Measurements from ENCODE around the gene COA5. TPM values are rescaled to one million over a fixed set of nuclear protein-coding genes. Genes with fewer than 3 reads are reported as not detected.

COA5 gene
- total and polyA plus RNA-seq, 10 donors, result 24.4 to 69.7 (median 40.1) TPM

- intact Hi-C loops (cut with DNase I; ENCODE audit: low total_unique reads), result no loop called here
- no peaks in the 10 kb centered on the region for H3K27me3 ChIP-seq (replicated peaks in 1 of 7)
- no peak overlapping the region for H3K27ac ChIP-seq
- H3K4me1 ChIP-seq, result peaks cover 0 to 7% (median 0%) of the 10 kb centered on the region in 6 donors
- H3K36me3 ChIP-seq, result peaks cover 0 to 100% (median 85%) of the 10 kb centered on the region in 6 donors
- no peaks in the 10 kb centered on the region for H3K9me3 ChIP-seq
- 94 to 97% (median 96%) methylated on average over 19 of the region's 19 CpGs for WGBS, 5 donors
- TF ChIP-seq POLR2AphosphoS5 (IDR thresholded peaks at IDR 0.05), result no peak
- TF ChIP-seq CTCF (IDR thresholded peaks at IDR 0.05 in 8 of 11, conservative IDR thresholded peaks at IDR 0.05 in 3 of 11), result no peak
- TF ChIP-seq POLR2A (IDR thresholded peaks at IDR 0.05), result no peak
- no peak overlapping the region for H3K4me3 ChIP-seq
- no peak for DNase-seq
Measured at GRCh38 chr2:98565941-98566340, 42.4 kb downstream of the COA5 start.

GRCh38 chr2:98565286-98565860 lies 42.9 kb downstream of the COA5 start:
- H3K4me1 ChIP-seq, result peaks cover 0 to 7% (median 0%) of the 10 kb centered on the region in 6 donors
- no peak overlapping the region for H3K27ac ChIP-seq
- H3K4me3 ChIP-seq, result no peak overlapping the region
- peaks cover 0 to 100% (median 83%) of the 10 kb centered on the region in 6 donors for H3K36me3 ChIP-seq
- TF ChIP-seq CTCF (IDR thresholded peaks at IDR 0.05 in 8 of 11, conservative IDR thresholded peaks at IDR 0.05 in 3 of 11) (no peak), POLR2A (IDR thresholded peaks at IDR 0.05) (no peak), POLR2AphosphoS5 (IDR thresholded peaks at IDR 0.05) (no peak)
- DNase-seq, result no peak
- 74 to 93% (median 84%) methylated on average over 9 of the region's 9 CpGs for WGBS, 5 donors
- H3K27me3 ChIP-seq (replicated peaks in 1 of 7), result no peaks in the 10 kb centered on the region
- no peaks in the 10 kb centered on the region for H3K9me3 ChIP-seq
- intact Hi-C loops (cut with DNase I; ENCODE audit: low total_unique reads), result no loop called here

GRCh38 chr2:98564541-98565132 lies 43.7 kb downstream of the COA5 start:
- H3K27ac ChIP-seq, result no peak overlapping the region
- no peak for TF ChIP-seq CTCF (IDR thresholded peaks at IDR 0.05 in 8 of 11, conservative IDR thresholded peaks at IDR 0.05 in 3 of 11)
- TF ChIP-seq POLR2A (IDR thresholded peaks at IDR 0.05), result no peak
- TF ChIP-seq POLR2AphosphoS5 (IDR thresholded peaks at IDR 0.05), result peak in 2 of 3 donors; percentile 12 to 33
- H3K4me3 ChIP-seq, result no peak overlapping the region
- intact Hi-C loops (cut with DNase I; ENCODE audit: low total_unique reads), result no loop called here
- no peak for DNase-seq
- H3K9me3 ChIP-seq, result no peaks in the 10 kb centered on the region
- WGBS, 5 donors, result 78 to 89% (median 81%) methylated on average over 16 to 17 of the region's 17 CpGs
- H3K4me1 ChIP-seq, result peaks cover 0 to 9% (median 0%) of the 10 kb centered on the region in 6 donors
- peaks cover 0 to 100% (median 82%) of the 10 kb centered on the region in 6 donors for H3K36me3 ChIP-seq
- no peaks in the 10 kb centered on the region for H3K27me3 ChIP-seq (replicated peaks in 1 of 7)

GRCh38 chr2:98563394-98563793 lies 44.9 kb downstream of the COA5 start:
- 96 to 99% (median 98%) methylated on average over 11 to 13 of the region's 13 CpGs for WGBS, 5 donors
- H3K4me1 ChIP-seq, result peaks cover 0 to 18% (median 0%) of the 10 kb centered on the region in 6 donors
- no peak for TF ChIP-seq POLR2AphosphoS5 (IDR thresholded peaks at IDR 0.05)
- no peak for TF ChIP-seq CTCF (IDR thresholded peaks at IDR 0.05 in 8 of 11, conservative IDR thresholded peaks at IDR 0.05 in 3 of 11)
- TF ChIP-seq POLR2A (IDR thresholded peaks at IDR 0.05), result no peak
- no peak overlapping the region for H3K27ac ChIP-seq
- intact Hi-C loops (cut with DNase I; ENCODE audit: low total_unique reads), result no loop called here
- H3K9me3 ChIP-seq, result no peaks in the 10 kb centered on the region
- peaks cover 0 to 100% (median 76%) of the 10 kb centered on the region in 6 donors for H3K36me3 ChIP-seq
- H3K4me3 ChIP-seq, result no peak overlapping the region
- no peaks in the 10 kb centered on the region for H3K27me3 ChIP-seq (replicated peaks in 1 of 7)
- no peak for DNase-seq
